HG03571 (cell line): ENCODE data around the gene SLAMF8.

ENCODE experiments used
- ATAC-seq: cut with Tn5 transposase; IDR thresholded peaks from one replicate; pipeline ENCODE4 v1.9.1; 2021; ENCODE audit not compliant: unreplicated experiment

SLAMF8 gene

GRCh38 chr1:159845751-159846629 lies 19.3 kb downstream of the SLAMF8 start:
- no peak for ATAC-seq

GRCh38 chr1:159847231-159847630 lies 20.6 kb downstream of the SLAMF8 start:
- ATAC-seq: no peak

- no peak for ATAC-seq
These were observed 21.7 kb downstream of the SLAMF8 start for GRCh38 chr1:159848326-159848725.

GRCh38 chr1:159849626-159850366 lies 23.1 kb downstream of the SLAMF8 start:
- no peak for ATAC-seq

- no peak for ATAC-seq
These were observed 24.7 kb downstream of the SLAMF8 start for GRCh38 chr1:159851407-159851806.

GRCh38 chr1:159853417-159854115 lies 26.9 kb downstream of the SLAMF8 start:
- ATAC-seq: no peak

GRCh38 chr1:159854116-159854692 lies 27.5 kb downstream of the SLAMF8 start:
- ATAC-seq: no peak

GRCh38 chr1:159854693-159855192 lies 28.1 kb downstream of the SLAMF8 start:
- ATAC-seq: no peak

- no peak for ATAC-seq
These were observed 29.0 kb downstream of the SLAMF8 start for GRCh38 chr1:159855709-159856108.

GRCh38 chr1:159856576-159856975 lies 29.9 kb downstream of the SLAMF8 start:
- ATAC-seq: no peak

GRCh38 chr1:159857889-159858288 lies 31.2 kb downstream of the SLAMF8 start:
- ATAC-seq: no peak

- ATAC-seq: no peak
These were observed 33.2 kb downstream of the SLAMF8 start for GRCh38 chr1:159859767-159860322.

GRCh38 chr1:159860456-159860855 lies 33.8 kb downstream of the SLAMF8 start:
- ATAC-seq: no peak

GRCh38 chr1:159861218-159861617 lies 34.5 kb downstream of the SLAMF8 start:
- ATAC-seq: no peak

GRCh38 chr1:159862031-159862430 lies 35.4 kb downstream of the SLAMF8 start:
- no peak for ATAC-seq

- ATAC-seq: no peak
These were observed 35.9 kb downstream of the SLAMF8 start, which contains the start of gene VSIG8 for GRCh38 chr1:159862557-159862956. TSS of gene VSIG8 (minus strand) at chr1:159862657. CDS start at chr1:159862521, 136 bp downstream.

GRCh38 chr1:159864262-159864661 lies 37.6 kb downstream of the SLAMF8 start:
- no peak for ATAC-seq

- no peak for ATAC-seq
These were observed 39.4 kb downstream of the SLAMF8 start for GRCh38 chr1:159866066-159866465.

- ATAC-seq: no peak
These were observed 40.4 kb downstream of the SLAMF8 start for GRCh38 chr1:159866905-159867663.

GRCh38 chr1:159867664-159868026 lies 41.0 kb downstream of the SLAMF8 start:
- no peak for ATAC-seq
